A549 treated with AZD9567 at 1 μM for 4 hours (cell line): Measurements from ENCODE around the gene GLOD5. TPM values are rescaled to one million over a fixed set of nuclear protein-coding genes. Genes with fewer than 3 reads are reported as not detected.

Source experiments
- total RNA-seq: library from RNA; stranded (reverse); fragments of 200-300 nt; extraction: Qiagen RNA extraction; gene quantifications from 5 replicates; pipeline ENCODE4 v1.2.3, GENCODE V29; 2022; ENCODE audit not compliant: insufficient read depth

Gene GLOD5
- total RNA-seq: not detected in 5 replicates

GRCh38 chrX:48761674-48762471 is at the start of gene GLOD5:
Gene GLOD5 (plus strand): TSS chrX:48761747. CDS start chrX:48761791, 44 bp downstream.

GRCh38 chrX:48786341-48786800 is 24.8 kb downstream of the GLOD5 start, which contains the start of gene GATA1:
Gene GATA1 (plus strand): TSS chrX:48786590. CDS start chrX:48791110, 4,520 bp downstream.

GRCh38 chrX:48801280-48802088 is 39.9 kb downstream of the GLOD5 start, which contains the start of gene HDAC6:
Gene HDAC6 (plus strand): TSS chrX:48802067. CDS start chrX:48802693, 626 bp downstream.

Other genes starting within 250 kb of the GLOD5 start
- gene EBP, start 239.9 kb upstream of the GLOD5 start, total RNA-seq: 143 to 159 TPM (median 152 TPM) in 5 replicates
- gene TBC1D25, start 222.0 kb upstream of the GLOD5 start, total RNA-seq: 9.7 to 13.2 TPM (median 11.5 TPM) in 5 replicates
- gene RBM3, start 187.3 kb upstream of the GLOD5 start, total RNA-seq: 319 to 550 TPM (median 376 TPM) in 5 replicates
- 52.6 to 92.4 TPM (median 87.7 TPM) in 5 replicates for gene WDR13, start 164.3 kb upstream of the GLOD5 start, total RNA-seq
- 0.31 to 0.52 TPM (median 0.36 TPM) in 4 of 5 replicates, not detected in the other for gene WAS, start 77.9 kb upstream of the GLOD5 start, total RNA-seq
- 17.9 to 21.6 TPM (median 20.6 TPM) in 5 replicates for gene SUV39H1, start 65.0 kb upstream of the GLOD5 start, total RNA-seq
- not detected in 5 replicates for gene GATA1, start 24.8 kb downstream of the GLOD5 start, total RNA-seq
- gene HDAC6, start 40.3 kb downstream of the GLOD5 start, total RNA-seq: 29.7 to 32.6 TPM (median 31.5 TPM) in 5 replicates
- 0.10 TPM in 1 of 5 replicates, not detected in the others for gene ERAS, start 64.8 kb downstream of the GLOD5 start, total RNA-seq
- 17.7 to 49.2 TPM (median 41.6 TPM) in 5 replicates for gene PCSK1N, start 73.9 kb downstream of the GLOD5 start, total RNA-seq
- gene TIMM17B, start 136.0 kb downstream of the GLOD5 start, total RNA-seq: 83.7 to 111 TPM (median 99.2 TPM) in 5 replicates
- 96.7 to 107 TPM (median 104 TPM) in 5 replicates for gene PQBP1, start 136.2 kb downstream of the GLOD5 start, total RNA-seq
- 41.9 to 70.7 TPM (median 67.0 TPM) in 5 replicates for gene SLC35A2, start 149.9 kb downstream of the GLOD5 start, total RNA-seq
- gene PIM2, start 157.3 kb downstream of the GLOD5 start, total RNA-seq: 9.7 to 11.7 TPM (median 10.3 TPM) in 5 replicates
- gene OTUD5, start 195.9 kb downstream of the GLOD5 start, total RNA-seq: 61.0 to 65.5 TPM (median 61.7 TPM) in 5 replicates
- gene KCND1, start 210.1 kb downstream of the GLOD5 start, total RNA-seq: 1.0 to 3.0 TPM (median 1.1 TPM) in 5 replicates
- 18.8 to 22.2 TPM (median 21.0 TPM) in 5 replicates for gene GRIPAP1, start 240.5 kb downstream of the GLOD5 start, total RNA-seq